Nephron progenitor cell (in vitro differentiated cells): ENCODE data around the gene GRK5.

Experiments used
- DNase-seq: peaks from one replicate; pipeline ENCODE4 v3.0.0; 2021
- H3K27ac Mint-ChIP-seq: 2 replicates; pipeline ENCODE4 v1.8.0; 2021; ENCODE audit warnings: mild to moderate bottlenecking, moderate library complexity, mixed read lengths
- H3K27me3 Mint-ChIP-seq: 2 replicates; pipeline ENCODE4 v1.8.0; 2021; ENCODE audit warnings: mild to moderate bottlenecking, low read depth, mixed read lengths; ENCODE audit not compliant: poor library complexity
- H3K36me3 Mint-ChIP-seq: 2 replicates; pipeline ENCODE4 v1.8.0; 2021; ENCODE audit warnings: low read depth, mixed read lengths
- H3K4me1 Mint-ChIP-seq: 2 replicates; pipeline ENCODE4 v1.8.0; 2021; ENCODE audit warnings: mixed read lengths
- H3K4me3 Mint-ChIP-seq: 2 replicates; pipeline ENCODE4 v1.8.0; 2021; ENCODE audit warnings: mild to moderate bottlenecking, moderate library complexity, mixed read lengths
- H3K9me3 Mint-ChIP-seq: 2 replicates; pipeline ENCODE4 v1.8.0; 2021; ENCODE audit warnings: mild to moderate bottlenecking, moderate library complexity, mixed read lengths
- CTCF ChIP-seq: fragments of 200-600 bp; sonication (generic); IDR thresholded peaks from 2 replicates; pipeline ENCODE4 v1.5.0; 2021; ENCODE audit warnings: antibody characterized with exemption

Gene GRK5

GRCh38 chr10:119308089-119308488, 100.7 kb downstream of the GRK5 start:
- Mint-ChIP-seq H3K4me3 (no peak overlapping the region), H3K27ac (no peak overlapping the region), H3K27me3 (peaks cover 6% of the 10 kb centered on the region), H3K9me3 (no peaks in the 10 kb centered on the region), H3K36me3 (no peaks in the 10 kb centered on the region), H3K4me1 (peaks cover 83% of the 10 kb centered on the region)
- no peak for DNase-seq
- no peak for TF ChIP-seq CTCF

GRCh38 chr10:119308551-119309422, 101.4 kb downstream of the GRK5 start:
- H3K27ac Mint-ChIP-seq, result no peak overlapping the region
- peaks cover 82% of the 10 kb centered on the region for H3K4me1 Mint-ChIP-seq
- no peak overlapping the region for H3K4me3 Mint-ChIP-seq

GRCh38 chr10:119309423-119309770, 102.0 kb downstream of the GRK5 start:
- H3K4me3 Mint-ChIP-seq, result no peak overlapping the region
- H3K4me1 Mint-ChIP-seq, result peaks cover 83% of the 10 kb centered on the region
- H3K27me3 Mint-ChIP-seq, result peaks cover 6% of the 10 kb centered on the region
- no peaks in the 10 kb centered on the region for H3K36me3 Mint-ChIP-seq
- no peak overlapping the region for H3K27ac Mint-ChIP-seq
- H3K9me3 Mint-ChIP-seq, result no peaks in the 10 kb centered on the region
- DNase-seq, result no peak
- TF ChIP-seq CTCF, result no peak

More at GRCh38 chr10:119308551-119309422, 101.4 kb downstream of the GRK5 start:
- Mint-ChIP-seq H3K27me3 (peaks cover 6% of the 10 kb centered on the region), H3K36me3 (no peaks in the 10 kb centered on the region), H3K9me3 (no peaks in the 10 kb centered on the region)
- DNase-seq, result no peak
- no peak for TF ChIP-seq CTCF

- Mint-ChIP-seq H3K4me1 (peaks cover 83% of the 10 kb centered on the region), H3K4me3 (no peak overlapping the region), H3K27me3 (peaks cover 6% of the 10 kb centered on the region), H3K36me3 (no peaks in the 10 kb centered on the region), H3K27ac (no peak overlapping the region), H3K9me3 (no peaks in the 10 kb centered on the region)
- DNase-seq, result no peak
- TF ChIP-seq CTCF, result no peak
Observed at GRCh38 chr10:119310806-119311205, 103.4 kb downstream of the GRK5 start.

GRCh38 chr10:119312241-119312640, 104.9 kb downstream of the GRK5 start:
- H3K4me3 Mint-ChIP-seq, result no peak overlapping the region
- peaks cover 83% of the 10 kb centered on the region for H3K4me1 Mint-ChIP-seq
- no peak overlapping the region for H3K27ac Mint-ChIP-seq
- peaks cover 6% of the 10 kb centered on the region for H3K27me3 Mint-ChIP-seq
- TF ChIP-seq CTCF, result no peak
- H3K9me3 Mint-ChIP-seq, result no peaks in the 10 kb centered on the region
- H3K36me3 Mint-ChIP-seq, result no peaks in the 10 kb centered on the region
- no peak for DNase-seq

GRCh38 chr10:119313024-119313423, 105.7 kb downstream of the GRK5 start:
- H3K36me3 Mint-ChIP-seq, result no peaks in the 10 kb centered on the region
- H3K4me1 Mint-ChIP-seq, result peaks cover 89% of the 10 kb centered on the region
- H3K27ac Mint-ChIP-seq, result no peak overlapping the region
- peaks cover 6% of the 10 kb centered on the region for H3K27me3 Mint-ChIP-seq
- TF ChIP-seq CTCF, result no peak
- no peaks in the 10 kb centered on the region for H3K9me3 Mint-ChIP-seq
- DNase-seq, result no peak
- no peak overlapping the region for H3K4me3 Mint-ChIP-seq
